Fibroblast of villous mesenchyme (primary cell): ENCODE measurements around the gene HAUS8. TPM values are rescaled to one million over a fixed set of nuclear protein-coding genes. Genes with fewer than 3 reads are reported as not detected.
"Not testable (repeated sequence)": the region's sequence is repeated elsewhere in the genome, so short reads cannot be mapped to it uniquely, and the experiment has no call there.

ENCODE experiments used
- DNase-seq: peaks from one replicate; pipeline ENCODE4 v3.0.0-alpha.2; 2010; ENCODE audit warnings: low read depth
- H3K4me3 ChIP-seq: 2 replicates; pipeline ENCODE4 v1.5.1; 2011; ENCODE audit warnings: low read depth, mild to moderate bottlenecking, low read length
- CTCF ChIP-seq: IDR thresholded peaks from 2 replicates; pipeline ENCODE4 v1.5.1; 2012; ENCODE audit warnings: low read depth, mild to moderate bottlenecking, low read length; ENCODE audit not compliant: insufficient read depth
- total RNA-seq: library from RNA; depleted of rRNA; stranded (reverse); fragments of >200 nt; gene quantifications from 2 replicates; pipeline ENCODE4 v1.2.3, GENCODE V29; 2012

The HAUS8 gene
- total RNA-seq, 1 donor: 3.5 TPM

- peak; percentile 47 for DNase-seq
- H3K4me3 ChIP-seq: no peak overlapping the region
- TF ChIP-seq CTCF: peak; percentile 77
Measured at GRCh38 chr19:17103177-17103576, 27.9 kb upstream of the HAUS8 start.

- TF ChIP-seq CTCF: no peak
- H3K4me3 ChIP-seq: no peak overlapping the region
- DNase-seq: no peak
Measured at GRCh38 chr19:17101686-17102628, 26.7 kb upstream of the HAUS8 start.

- no peak for DNase-seq
Measured at GRCh38 chr19:17098326-17098725, 23.1 kb upstream of the HAUS8 start.

GRCh38 chr19:17097593-17098126 is 22.4 kb upstream of the HAUS8 start:
- H3K4me3 ChIP-seq: no peak overlapping the region
- no peak for TF ChIP-seq CTCF
- DNase-seq: peak; percentile 89

More at GRCh38 chr19:17098326-17098725, 23.1 kb upstream of the HAUS8 start:
- H3K4me3 ChIP-seq: no peak overlapping the region
- TF ChIP-seq CTCF: no peak

- no peak overlapping the region for H3K4me3 ChIP-seq
- peak; percentile 97 for DNase-seq
- TF ChIP-seq CTCF: no peak
Measured at GRCh38 chr19:17095141-17095919, 20.1 kb upstream of the HAUS8 start.

GRCh38 chr19:17094694-17095093 is 19.4 kb upstream of the HAUS8 start:
- not testable (repeated sequence) for H3K4me3 ChIP-seq, DNase-seq

GRCh38 chr19:17092696-17093095 is 17.4 kb upstream of the HAUS8 start:
- no peak overlapping the region for H3K4me3 ChIP-seq
- TF ChIP-seq CTCF: no peak
- DNase-seq: no peak
